NCI-H774 (cell line): ENCODE results near the gene STUM.

ENCODE experiments used
- DNase-seq: peaks from one replicate; lab custom pipeline; 2025; lab: John Stamatoyannopoulos, UW

STUM gene

DNA sequence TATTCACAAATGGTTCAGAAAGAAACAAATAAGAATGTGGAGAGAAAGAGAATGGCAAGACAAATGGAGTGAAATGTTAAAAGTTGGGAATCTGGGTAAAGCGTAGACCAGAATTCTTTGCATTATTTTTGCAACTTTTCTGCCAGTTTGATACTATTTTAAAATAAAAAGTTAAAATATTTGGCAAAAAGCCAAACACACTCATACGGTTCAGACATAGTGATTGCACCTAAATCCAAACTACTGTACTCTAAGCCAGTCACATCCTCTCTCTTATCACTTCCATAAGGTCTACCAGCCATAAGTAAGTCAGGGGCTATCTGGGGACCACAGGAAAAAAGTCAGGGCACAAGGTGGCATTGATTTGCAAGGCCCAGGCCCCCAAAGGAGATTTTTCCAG, 14.4 kb downstream of the STUM start:
- DNase-seq, result no peak

DNA sequence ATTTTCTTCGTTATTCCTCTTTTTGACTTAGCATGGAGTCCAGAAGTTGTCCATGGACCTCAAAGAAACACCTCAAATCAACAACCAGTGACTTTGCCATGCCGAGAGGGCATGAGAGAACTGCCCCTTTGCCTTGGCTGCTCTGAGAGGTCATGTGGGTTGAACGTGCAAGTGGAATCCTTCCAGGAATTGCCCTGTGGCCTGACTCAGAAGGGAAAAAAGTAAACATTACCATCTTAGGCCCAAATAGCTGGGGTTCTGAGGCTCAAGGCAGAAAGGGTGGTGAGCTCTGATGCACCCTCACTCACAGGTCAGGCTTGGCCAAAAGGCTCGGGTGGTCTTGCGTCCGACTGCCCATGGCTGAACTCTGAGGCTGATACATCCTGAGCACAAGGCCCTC, 15.1 kb downstream of the STUM start:
- no peak for DNase-seq

DNA sequence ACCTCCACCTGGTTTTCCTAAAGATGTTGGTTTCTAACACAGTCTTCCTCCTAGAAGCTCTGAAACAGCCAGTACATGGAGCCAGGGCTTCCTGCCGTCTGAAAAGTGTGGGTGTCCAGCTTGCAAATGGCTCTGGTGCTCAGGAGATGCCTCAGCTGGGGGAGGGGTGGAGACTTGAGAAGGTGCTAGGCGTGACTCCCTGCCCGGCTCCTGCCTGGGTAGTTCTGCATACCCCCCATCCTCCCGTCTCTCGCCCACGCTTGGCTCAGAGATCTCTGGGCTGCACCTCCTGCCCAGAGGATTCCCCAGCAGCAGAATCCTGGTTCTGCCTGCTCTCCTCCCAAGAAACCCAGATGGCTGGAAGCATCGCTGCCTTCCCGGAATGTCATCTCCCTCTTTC, 16.9 kb downstream of the STUM start:
- no peak for DNase-seq

DNA sequence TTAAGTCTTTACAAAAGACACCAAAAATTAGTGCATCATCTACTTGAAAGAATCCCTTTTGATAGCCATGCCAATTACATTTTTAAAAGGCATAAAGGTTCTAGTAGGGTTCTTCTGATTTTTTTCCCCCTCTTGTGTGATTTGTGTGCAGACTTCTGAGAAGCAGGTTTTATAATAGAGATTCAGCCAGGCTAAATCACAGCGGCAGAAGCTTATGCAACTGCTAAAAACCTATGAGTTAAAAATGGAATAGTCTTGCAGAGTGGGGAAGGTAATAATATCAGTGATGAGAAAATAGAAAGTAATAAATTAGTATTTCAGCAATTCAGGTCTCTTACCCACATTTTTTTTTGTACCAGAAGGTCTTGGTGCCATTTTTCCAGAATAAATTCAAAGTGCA, 17.7 kb downstream of the STUM start:
- no peak for DNase-seq

DNA sequence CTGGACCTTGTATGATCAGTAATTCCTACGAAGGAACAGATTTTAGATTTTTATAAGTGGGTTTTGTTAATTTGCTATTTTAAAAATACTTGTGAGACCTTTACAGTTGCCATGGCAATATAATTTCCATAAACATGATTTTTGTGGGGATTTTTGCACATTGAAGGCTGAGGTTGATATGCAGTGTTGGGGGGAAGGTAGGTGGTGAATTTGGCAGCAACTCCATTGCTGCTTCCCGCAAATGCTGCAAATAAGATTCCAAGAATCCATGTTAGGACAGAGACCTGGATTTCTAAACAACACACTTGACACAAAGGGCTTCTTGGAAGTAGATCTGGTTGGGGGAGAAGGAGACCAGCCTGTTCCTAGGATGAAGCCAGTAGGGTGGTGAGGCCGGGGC, 18.2 kb downstream of the STUM start:
- DNase-seq, result no peak

DNA sequence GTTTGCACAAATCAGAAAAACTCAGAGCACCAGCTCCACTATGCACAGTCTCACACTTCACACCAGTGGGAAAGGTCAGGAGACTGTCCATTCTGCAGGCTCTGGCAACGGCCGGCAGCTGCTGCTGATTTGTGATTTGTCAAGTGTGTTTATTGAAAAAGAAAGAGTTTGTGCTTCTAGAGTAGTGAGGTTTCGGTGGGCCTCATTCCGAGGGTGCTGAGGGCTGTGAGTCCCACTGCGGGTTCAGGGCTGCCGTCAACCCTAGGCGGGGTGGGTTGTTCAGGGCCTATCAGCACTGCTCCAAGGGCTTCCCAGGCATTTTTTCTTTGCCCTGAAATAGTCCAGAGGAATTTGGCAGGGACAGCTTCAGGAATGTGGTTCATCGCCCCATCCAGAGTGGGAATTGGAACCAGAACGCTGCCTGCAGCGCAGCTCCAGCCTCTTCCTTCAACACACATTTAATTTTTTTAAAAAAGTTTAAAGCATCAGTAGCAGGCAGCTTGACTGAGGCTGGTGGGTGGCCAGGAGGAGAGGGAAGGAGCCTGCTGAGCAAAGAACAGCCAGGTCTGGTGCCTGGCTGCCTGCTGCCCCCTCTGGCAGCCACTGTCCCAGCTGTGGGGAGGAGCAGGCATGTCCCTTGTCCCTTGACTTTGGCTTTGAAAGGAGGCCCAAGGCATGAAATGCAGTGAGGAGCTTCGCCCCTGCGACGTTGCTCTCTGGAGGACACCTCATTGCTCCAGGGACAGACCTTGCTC, 19.7 kb downstream of the STUM start:
- DNase-seq, result no peak

DNA sequence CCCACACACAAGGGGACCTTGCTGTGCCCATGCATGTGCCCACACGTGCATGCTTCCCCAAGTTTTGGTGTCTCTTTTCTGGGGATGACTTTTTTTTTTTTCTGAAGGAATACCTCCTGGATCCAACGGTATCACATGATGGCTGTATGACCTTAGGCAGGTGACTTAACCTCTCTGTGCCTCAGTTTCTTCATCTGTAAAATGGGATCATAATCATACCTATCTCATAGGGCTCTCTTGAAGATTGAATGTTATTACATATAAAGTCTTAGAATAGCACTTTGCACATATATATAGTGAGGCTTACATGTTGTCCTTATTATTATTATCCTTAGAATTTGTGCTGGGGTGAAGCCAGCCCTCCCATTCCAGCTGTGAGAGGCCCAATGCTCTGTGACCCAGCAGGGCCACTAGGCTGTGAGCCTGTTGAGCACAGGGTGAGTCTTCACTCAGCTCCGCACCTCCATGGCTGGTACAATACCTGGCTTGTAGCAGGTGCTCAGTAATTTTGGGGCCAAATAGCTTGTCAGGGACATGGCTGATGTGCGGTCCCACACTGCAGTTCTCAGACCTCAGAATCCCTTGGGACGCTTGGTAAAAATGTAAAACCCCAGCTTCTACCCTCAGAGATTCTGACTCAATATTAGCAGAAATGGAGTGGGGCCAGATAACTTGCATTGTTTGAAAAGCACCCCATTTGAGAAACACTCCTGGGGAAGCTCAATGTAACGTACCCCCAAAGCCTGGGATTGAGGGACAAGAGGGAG, 20.6 kb downstream of the STUM start:
- no peak for DNase-seq

DNA sequence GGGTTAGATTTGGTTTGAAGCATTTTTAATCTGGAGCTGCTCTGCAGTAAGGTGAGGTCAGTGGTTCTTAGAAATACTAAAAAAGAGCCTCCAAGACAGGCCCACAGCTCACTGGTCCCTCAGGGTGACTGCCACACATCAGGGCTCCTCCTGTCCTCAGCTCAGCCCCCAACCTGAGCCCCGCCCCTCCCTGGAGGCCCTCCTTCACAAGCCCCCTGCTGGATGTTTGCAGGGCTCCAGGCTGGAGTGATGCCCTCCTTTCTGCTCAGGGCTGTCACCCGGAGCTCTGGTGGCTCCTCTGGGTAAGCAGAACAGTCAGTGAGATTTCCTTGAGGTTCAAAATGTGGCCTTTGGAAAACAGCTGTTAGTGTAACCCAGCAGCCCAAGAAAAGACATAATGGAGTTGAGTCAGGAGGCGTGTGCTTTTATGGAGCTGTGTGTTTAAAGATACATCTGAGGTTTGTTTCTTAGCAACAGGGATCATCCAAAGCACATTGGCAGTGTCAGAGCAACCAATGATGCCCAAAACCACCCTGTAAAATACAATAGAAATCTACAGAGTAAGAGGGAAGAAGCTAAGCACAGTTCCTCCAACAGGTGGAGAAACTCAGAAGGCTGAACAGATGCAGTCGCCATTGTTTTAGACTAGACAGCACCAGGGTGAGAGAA, 21.4 kb downstream of the STUM start:
- no peak for DNase-seq

DNA sequence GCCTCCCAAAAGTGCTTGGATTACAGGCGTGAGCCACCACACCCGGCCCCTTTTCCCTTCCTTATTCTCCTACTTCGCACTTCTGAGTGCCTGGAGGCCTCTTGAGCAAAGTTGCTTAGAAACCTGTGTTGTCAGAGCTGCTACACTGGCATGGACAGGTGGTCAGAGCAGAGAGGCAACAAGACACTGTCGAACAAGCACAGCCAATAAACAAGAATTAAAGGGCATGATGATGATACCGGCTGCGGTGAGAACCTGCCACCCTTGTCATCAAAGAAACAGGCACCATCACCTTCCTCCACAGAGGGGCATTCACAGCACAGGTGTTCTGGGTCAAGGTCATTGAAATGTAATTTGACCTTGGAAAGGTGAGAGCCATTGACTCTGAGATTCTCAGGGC, 23.3 kb downstream of the STUM start:
- no peak for DNase-seq

DNA sequence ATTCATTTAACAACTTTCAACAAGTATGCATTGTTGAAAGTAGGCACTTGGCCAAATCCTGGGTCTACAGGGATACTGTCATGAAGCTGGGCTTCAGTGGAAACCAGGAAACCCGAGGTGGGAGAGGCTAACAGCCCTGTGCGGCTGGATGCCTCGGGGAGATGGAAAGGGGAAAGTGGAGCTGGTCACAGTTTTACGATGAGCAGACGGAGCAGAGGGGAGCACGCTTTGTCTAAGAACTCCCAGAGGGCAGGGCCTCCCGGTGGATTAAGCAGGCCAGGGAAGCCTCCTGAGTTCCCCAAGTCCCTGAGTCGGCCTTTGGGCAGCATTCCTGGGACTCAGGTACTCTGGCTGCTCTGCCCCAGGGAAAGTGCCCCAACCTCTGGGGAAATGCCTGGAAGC, 23.8 kb downstream of the STUM start:
- DNase-seq, result no peak

DNA sequence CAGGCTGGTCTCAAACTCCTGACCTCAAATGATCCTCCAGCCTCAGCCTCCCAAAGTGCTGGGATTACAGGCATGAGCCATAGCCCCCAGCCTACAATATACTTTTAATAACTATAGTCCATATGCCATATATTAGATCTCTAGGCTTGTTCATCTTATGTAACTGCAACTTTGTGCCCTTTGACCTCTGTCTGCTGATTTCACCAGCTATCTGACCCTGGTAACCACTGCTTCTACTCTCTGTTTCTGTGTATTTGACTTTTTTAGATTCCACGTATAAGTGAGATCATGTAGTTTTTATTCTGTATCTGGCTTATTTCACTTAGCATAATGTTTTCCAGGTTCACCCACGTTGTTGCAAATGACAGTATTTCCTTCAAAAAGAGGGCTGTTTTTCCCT, 25.5 kb downstream of the STUM start:
- no peak for DNase-seq

DNA sequence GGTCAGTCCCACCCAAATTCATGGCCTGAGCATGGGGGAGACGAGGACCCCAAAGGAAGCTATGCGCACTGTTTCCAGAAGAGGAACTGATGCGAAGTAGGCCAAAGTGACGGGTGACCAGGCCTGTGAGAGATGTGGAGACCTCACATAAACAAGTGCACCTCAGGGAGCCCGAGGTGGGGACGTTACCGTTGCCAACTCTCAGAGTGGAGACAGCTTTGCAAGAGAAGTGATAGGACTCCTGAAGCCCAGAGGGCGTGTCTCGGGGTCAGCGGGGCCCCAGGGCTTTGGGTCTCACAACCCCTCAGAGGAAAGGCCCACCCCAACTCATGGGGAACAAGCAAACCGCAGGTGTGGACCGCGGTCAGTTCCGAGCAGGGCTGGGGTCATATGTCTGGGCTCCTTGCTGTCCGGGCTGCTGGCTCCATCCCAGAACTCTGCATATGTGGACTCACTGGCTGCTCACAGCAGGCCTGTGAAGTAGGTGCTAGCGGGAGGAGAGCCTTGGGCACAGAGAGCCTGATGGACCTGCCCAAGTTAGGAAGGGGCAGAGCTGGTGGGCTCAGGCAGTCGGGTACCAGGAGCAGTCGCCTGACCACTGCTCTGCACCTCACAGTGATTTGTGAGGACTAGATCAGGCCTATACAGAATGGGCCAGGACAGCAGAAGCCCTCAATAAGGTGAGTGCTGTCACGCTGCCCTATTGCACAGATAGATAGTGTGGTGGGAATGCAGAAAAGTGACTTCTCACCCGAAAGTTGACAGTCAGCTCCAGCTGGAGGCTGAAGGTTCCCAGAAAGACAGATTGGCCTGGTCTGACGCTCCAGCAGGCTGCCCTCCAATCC, 26.2 kb downstream of the STUM start:
- DNase-seq, result no peak

DNA sequence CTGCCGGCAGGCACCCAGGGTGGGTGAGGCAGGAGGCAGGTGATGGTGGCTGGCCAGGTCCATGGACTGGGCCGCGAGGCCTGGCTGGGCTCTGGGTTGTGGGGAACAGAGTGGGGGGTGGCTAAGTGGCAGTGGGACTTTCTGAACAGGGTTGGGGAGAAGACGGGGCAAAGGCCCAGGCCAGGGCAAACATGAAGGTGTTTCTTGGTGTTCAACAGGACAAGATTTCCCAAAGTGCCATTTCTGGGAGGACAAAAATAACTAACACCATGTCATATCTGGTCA, 26.8 kb downstream of the STUM start:
- no peak for DNase-seq

DNA sequence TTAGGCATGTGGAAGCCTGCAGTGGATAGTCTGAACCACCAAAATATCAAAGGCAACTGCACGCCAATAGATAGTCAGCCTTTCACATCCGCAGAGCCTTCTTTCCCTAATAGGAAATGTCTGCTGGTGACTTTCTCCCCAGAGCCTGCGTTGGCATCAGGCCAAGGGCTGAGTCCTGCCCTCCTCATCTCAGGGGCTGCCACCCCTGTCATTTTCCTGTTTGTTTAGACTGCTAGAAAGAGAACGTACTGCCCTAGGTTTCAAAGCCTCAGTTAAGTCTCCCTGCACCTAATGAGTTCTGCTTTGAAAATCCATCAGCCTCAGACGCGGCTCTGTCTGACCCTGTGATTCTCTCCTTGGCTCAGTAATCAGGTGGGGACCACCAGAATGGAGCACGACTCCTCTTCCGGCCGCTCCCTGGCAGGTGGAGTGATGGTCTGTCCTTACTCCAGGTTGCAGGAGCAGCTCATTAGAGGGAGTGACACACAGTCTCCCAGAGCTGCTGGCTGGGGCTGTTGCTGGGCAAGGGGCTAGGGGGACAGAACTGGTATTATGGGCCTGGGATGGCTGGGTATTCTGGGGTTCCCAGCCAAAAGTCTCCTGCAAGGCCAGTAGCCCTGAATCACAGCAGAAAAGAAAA, 27.3 kb downstream of the STUM start:
- no peak for DNase-seq

DNA sequence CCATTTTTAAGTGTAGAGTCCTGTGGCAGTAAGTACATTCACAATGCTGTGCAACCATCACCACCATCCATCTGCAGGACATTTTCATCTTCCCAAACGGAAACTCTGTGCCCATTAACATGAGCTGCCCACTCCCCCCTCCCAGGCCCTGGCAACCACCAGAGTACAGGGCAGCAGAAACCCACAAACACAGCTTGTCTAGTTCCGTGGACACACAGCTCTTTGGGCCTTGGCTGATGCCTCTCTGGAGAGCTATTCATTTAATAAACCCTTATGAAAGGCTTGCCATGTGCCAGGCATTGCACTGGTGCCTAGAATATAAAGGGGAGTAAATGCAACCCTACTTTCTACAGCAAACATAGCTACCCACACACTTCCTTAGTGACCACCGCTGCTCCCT, 28.0 kb downstream of the STUM start:
- no peak for DNase-seq

DNA sequence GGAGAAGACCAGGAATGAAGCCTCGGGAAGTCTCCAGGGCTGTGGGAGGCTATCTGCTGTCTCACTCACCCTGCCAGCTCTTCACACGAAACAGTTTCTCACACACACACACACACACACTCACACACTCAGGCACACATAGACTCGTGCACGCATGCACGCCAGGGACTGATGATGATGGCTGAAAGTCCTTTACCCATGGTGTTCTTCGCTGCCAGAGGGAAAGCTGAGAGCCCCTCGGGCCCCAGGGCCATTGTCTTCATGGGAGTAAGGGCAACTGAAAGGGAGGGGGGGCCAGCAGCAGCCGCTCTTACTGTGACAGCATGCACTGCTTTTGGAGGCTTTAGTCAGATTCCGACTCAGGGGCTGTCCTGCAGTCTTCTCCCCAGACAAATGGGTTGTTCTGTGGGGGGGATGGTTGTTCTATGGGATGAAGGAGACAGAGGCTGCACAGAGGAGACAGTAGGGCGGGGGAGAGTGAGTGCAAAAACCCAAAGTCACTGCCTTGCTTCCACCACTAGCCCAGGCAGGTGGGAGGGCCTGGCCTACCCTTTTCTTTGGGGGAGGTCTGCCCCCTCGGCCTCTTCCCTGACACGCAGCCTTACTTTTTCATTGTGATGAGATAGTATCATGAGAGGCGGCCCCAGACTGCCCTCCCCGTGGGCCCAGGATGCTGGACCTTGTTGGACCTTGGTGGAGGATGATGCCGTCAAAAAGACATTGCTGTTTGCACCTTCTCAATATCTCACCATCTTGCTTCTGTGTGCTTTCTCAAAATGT, 29.0 kb downstream of the STUM start:
- no peak for DNase-seq

DNA sequence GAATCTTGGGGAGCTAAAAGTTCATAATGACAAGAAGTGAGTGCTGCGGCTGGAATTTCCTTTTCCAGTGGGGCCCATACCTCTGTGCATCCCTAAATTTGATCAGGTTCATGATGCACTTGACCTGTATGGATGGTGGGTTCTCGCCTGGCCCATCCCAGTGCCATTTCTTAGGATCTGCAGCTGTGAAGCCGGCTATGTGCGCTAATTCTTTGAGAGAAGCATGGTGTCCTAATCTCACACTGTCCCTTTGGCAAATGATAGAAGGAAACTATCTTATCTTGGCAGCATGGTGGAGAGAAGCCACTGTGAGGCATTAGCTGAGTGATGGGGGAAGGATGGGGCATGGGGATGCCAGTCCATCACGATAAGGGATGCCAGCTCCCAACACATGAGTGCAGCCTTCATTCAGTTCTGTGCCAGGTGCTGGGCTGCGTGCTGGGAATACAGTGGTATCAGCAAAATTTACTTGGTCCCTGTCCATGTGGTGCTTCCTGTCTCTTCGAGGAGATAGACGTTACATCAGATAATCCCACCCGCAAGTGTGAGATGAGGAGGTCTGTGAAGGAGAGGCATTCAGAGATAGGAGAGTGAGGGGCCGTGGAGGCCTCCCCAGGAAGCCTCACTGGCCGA, 30.5 kb downstream of the STUM start:
- no peak for DNase-seq

DNA sequence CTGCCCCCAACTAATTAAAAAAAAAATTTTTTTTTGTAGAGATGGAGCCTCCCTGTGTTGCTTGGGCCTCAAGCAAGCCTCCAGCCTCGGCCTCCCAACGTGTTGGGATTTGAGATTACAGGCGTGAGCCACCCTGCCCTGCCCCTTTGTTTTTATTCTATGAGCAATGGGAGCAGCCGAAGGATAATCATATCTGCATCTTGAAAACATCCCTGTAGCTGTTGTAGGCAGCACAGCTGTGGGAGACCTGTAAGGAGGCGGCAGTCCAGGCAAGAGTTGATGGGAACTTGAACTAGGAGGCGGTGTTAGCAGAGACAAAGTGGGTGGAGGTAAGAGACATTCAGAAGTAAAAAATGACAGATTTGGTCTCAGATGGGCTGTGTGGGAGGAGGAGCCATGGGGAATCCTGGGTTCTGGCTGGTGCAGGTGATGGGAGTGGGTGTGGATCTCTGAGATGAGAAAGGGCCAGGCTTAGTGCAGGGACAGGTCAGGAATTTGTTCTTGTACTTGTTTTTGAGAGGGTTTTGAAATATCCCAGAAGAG, 31.3 kb downstream of the STUM start:
- DNase-seq, result no peak

DNA sequence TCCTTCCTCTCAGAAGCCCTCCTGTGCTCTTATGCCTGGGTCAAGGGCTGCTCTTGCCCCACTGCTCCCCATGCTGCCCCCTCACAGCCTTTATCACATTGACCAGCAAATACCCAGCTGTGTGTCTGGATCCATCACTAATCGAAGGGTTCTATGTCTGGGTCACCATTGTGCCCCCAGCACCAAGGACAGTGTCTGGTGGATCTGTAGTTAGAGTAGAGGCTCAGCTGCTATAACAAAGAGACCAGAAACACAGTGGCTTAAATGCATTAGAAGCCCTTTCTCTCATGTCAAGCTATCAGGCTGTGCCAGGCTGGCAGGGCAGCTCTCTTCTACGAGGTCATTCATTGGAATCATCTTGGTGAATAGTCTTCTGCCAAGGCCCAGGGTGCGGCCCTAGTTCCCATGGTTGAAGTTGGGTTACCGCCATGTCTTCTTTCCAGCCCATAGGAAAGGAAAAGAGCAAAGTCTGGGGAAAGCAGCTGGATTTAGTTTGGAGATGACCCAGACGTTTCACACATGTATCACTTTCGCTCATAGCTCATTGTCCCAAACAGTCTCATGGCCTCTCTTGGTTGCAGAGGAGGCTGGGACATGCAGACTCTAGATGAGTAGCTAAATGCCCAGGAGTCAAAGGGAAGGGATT, 32.2 kb downstream of the STUM start:
- no peak for DNase-seq
